ENCODE measurements around the gene SCYL1.

The SCYL1 gene

DNA sequence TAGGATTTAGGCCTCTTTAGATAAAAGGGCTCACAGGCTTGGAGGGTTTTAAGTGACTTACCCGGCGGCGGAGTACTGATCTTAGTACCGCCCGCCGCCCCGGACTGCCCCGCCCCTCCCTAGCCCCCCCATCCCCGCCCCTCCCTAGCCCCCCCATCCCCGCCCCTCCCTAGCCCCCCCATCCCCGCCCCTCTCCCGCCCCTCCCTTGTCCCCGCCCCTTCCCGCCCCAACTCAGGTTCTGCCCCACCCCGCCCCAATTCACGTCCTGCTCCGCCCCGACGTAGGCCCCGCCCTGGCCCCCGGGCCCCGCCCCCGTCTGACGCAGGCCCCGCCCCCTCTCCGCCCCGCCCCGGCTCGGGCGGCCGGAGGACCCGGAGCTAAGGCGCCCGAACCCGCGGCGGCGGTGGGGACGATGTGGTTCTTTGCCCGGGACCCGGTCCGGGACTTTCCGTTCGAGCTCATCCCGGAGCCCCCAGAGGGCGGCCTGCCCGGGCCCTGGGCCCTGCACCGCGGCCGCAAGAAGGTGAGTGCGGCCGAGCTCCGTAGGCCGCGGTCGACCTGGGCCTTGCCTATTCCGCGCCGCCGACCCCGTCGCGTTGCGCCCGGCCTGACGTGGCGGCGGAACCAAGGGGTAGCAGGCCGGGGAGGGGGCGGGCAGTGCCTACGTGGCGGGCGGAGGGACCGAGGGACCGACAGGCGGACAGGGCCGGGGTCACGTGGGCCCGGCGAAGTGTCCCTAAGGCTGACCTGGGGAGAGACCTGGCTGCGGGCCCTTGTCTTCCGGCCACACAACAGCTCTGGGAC is at the start of gene SCYL1:
TSS of gene SCYL1 (plus strand) at position 343 of the 805 bp plus-strand sequence. CDS start at position 414, 71 bp downstream.
- peak; percentile 78 for DNase-seq (ENCODE audit: low spot score)

DNA sequence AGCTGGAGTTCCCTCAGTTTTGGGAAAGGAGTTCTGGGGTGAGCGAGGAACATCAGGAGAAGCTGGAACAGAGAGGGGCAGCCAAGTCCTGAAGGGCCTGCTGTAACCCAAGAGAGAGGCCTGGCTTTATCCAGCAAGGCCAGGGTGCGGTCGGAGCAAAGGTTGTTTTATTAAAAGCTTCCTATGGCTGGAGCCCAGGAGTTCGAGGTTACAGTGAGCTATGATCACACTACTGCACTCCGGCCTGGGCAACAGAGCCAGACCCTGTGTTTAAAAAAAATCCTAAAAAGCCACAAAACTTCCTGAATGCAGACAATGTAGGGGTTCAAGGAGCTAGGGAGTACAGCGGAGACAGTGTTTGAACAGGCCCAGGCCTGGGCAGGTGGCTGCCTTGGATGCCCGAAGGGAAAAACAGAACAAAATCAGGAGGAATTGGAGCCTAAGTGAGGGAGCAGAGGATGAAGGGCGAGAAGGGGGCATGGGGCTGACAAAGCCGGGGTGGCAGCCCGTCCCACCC is 48.2 kb upstream of the SCYL1 start:
- DNase-seq (ENCODE audit: low spot score): no peak

GRCh38 chr11:65477149-65477965 is 47.5 kb upstream of the SCYL1 start:
- peak; percentile 95 for DNase-seq (ENCODE audit: low spot score)

GRCh38 chr11:65478388-65479183 is 46.3 kb upstream of the SCYL1 start:
- DNase-seq (ENCODE audit: low spot score): no peak

DNA sequence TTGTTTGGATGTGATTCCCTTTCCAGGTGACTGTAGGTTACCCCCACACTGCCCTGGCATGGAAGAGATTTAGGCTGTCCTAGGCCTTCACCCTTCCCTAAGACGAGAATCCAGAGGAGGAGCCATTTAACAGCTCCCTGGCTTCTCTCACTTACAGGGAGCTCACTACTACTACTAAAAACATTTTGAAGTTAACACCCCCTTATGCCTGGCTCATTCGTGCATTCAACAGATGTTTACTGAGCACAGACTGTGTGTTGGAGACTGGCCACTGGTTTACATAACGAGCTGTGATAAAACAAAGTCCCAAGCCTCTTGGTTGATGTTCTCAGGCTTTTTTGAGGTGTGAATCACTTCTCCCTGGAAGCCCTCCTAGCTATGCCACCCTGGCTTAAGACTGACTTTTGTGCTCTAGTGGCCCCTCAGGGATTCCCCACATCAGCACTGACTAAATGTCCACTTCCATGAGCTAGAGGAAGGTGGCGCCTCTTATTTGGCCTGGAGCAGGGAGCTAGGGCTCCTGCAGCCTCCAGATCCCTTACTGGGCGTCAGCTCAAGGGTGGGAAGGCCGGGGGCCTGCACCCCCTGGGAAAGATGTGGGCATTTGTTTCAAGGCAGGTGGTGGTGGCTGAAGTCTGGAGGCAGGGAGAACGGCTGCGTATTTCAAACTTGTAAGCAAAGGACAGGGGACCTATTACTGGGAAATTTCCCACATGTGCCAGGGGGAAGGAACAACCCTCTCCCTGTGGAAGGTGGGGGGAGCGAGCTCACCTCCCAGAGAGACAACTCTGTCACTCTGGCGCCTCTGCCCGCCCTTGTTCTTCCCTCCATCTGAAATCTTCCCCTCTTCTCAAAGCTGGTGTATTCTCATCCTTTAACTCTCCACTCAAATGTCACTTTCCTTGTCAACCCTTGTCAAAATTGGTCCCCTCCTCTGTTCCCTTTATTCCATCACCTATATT is 45.4 kb upstream of the SCYL1 start:
- no peak for DNase-seq (ENCODE audit: low spot score)

DNA sequence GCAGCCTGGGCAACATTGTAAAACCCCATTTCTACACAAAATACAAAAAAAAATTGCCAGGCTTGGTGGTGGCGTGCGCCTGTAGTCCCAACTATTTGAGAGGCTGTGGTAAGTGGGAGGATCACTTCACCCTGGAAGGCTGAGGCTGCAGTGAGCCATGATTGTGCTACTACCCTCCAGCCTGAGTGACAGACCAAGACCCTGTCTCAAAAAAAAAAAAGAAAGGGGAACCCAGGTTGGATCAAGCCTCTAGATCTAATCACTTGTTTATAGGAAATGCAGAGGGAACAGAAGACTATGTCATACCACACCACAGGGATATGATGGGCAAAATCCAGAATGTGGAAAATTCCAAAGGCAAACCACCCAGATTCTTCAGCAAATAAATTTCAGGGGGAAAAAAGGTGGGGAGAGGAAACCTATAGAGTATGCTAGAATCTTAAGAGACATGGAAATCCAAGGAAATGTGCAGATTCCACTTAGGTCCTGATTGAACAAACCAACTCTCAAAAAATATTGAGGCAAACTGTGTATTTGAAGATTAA is 42.5 kb upstream of the SCYL1 start:
- no peak for DNase-seq (ENCODE audit: low spot score)

GRCh38 chr11:65485920-65486219 is 39.0 kb upstream of the SCYL1 start:
- no peak for DNase-seq (ENCODE audit: low spot score)

DNA sequence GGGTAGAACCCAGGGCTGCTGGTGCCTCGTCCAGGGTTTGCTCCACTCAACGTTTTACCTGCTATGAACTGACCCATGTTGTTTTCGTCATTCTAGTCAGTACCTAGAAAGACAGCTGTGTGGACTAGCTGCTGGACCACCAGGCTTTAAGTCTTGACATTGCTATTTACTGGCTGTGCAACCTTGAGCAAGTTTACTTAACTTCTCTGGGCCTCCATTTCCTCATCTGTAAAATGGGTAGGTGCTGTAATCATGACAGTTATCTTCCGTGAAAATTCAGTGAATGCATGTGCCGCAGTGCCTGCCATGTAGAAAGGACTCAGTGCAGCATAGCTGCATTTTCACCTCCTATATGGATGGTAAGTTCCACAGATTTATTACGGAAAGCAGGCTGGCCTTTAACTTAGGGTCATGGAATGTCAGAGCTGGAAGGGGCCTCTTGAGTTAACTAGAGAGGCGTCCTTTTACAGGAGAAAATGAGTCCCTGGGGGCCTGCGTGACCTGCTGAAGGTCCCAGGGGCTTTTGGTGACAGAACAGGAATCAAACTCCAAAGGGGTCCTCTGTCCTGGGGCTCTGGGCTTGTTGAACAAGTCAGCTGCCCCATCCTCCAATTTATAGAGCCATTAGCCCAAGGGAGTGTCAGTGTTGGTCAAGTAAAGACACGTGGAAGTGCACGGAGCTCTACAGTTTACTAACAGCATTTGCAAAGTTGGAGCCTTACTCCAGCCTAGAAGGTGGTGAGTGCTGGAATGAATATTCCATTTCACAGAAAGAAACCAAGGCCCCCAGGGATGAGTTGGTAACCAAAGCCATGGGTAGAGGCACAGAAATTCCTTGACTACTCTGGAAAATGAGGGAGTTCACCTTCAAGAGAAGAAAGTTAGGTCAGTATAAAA is 38.1 kb upstream of the SCYL1 start:
- no peak for DNase-seq (ENCODE audit: low spot score)

- no peak for DNase-seq (ENCODE audit: low spot score)
These were observed 37.2 kb upstream of the SCYL1 start for GRCh38 chr11:65487467-65488272.

DNA sequence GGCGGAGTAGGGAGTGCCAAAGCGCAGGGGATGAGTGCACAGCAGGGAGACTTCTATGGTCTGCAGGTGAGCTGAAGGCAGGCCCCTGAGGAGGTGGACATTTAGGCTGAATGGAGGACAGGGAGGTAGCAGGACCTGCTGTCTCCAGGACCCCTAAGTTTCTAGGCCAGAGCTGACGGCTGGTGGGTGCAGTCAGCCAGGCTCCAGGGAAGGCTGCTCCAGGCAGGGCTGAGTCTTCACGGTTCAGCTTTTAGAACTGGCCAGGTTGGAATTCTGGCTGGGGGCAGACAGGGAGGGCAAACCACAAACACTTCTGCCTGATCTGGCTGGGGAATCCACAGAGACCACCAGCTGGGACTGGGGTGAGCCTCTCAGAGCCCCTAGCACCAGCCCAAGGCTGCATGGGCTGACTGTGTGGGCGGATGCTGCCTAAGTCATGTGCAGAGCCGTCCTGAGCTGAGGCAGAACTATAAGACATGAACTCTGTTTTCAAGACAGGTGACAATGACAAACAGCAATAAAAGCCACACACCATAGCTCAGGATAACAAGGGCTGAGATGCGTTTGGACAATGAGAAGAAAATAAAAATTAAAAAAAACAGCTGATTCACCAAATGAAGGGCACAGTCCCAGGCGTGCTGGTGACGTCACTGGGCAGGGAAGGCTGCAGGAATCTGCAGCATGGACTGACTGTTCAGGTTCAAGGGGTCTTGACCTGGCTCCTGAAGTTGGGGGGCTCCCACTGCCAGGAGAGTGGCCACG is 36.4 kb upstream of the SCYL1 start:
- DNase-seq (ENCODE audit: low spot score): no peak

GRCh38 chr11:65489035-65489705 is 35.7 kb upstream of the SCYL1 start:
- no peak for DNase-seq (ENCODE audit: low spot score)

GRCh38 chr11:65489706-65490320 is 35.1 kb upstream of the SCYL1 start:
- DNase-seq (ENCODE audit: low spot score): no peak

DNA sequence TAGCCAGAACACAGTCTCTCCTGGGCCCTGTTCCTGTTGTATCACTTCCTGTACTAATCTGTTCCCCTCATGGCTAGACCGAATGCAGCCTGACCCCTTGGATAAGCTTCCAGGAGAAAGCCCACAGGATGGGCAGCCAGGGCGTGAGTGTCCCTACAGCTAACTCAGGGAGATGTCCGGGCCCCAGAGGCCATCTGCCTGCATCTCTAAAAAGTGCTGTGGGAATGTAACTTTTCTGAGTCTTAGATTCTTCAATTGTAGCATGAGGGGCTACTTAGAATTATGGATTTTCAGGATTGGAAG is 33.8 kb upstream of the SCYL1 start:
- DNase-seq (ENCODE audit: low spot score): no peak

GRCh38 chr11:65491614-65492386 is 33.1 kb upstream of the SCYL1 start:
- no peak for DNase-seq (ENCODE audit: low spot score)

- DNase-seq (ENCODE audit: low spot score): no peak
These were observed 32.6 kb upstream of the SCYL1 start for GRCh38 chr11:65492387-65492636.

DNA sequence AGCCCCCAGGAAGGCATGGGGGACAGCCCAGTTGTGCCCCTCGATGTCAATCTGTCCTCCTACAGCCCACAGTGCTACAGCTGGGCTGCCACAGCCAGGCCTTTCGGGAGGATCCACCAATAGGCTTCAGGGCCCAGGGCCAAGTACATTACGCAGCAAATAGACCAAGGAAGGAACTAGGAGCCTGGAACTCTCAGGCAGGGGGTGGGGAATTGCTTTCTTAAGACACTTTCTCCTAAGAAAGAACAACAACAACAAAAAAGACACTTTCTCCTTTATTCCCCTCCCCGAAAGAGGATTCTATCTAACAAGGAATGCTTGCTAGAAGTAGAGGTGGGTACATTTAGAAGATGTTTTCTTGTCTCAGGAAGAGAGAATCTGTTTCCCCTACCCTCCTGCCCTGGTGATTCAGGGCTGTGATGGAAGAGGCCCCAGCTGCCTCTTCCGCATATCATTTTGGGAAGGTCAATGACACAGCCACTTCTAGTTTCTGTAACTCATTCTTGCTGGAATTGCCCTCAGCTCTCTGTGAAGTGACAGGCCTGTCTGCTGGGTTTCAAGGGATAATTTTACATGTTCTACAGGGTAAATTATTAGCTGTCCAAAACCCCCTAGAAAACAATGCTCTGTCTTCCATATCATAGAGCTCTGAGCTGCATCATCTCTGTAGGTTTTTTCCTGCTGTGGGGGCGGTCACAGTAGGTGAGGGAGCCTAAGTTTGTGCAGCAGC is 32.1 kb upstream of the SCYL1 start:
- DNase-seq (ENCODE audit: low spot score): no peak

Data from activated CD4-positive, alpha-beta T cell treated with anti-CD3 and anti-CD28 coated beads, Interleukin-2, Interleukin-4, amounts not matched to agents 100 ng/mL and 50 ng/mL, durations not matched to agents 16 hours and 8 hours (primary cell).